A673 (cell line): ENCODE measurements around the gene SOX6.

Source experiments
- EZH2 ChIP-seq: fragments of 200-600 bp; sonication (generic); IDR thresholded peaks from 2 replicates; pipeline ENCODE4 v1.6.1; 2017; ENCODE audit warnings: borderline replicate concordance, low read depth, mild to moderate bottlenecking, mixed read lengths, antibody characterized with exemption, low read length; ENCODE audit not compliant: poor library complexity, severe bottlenecking
- TF ChIP-seq, protein P1 (sequence below): fragments of 300-800, 200-600 bp; sonication (generic); conservative IDR thresholded peaks from 2 replicates; pipeline ENCODE4 v1.5.1; 2017; ENCODE audit warnings: low read depth, mild to moderate bottlenecking, antibody characterized with exemption, low read length, moderate library complexity, mixed read lengths

DNA sequence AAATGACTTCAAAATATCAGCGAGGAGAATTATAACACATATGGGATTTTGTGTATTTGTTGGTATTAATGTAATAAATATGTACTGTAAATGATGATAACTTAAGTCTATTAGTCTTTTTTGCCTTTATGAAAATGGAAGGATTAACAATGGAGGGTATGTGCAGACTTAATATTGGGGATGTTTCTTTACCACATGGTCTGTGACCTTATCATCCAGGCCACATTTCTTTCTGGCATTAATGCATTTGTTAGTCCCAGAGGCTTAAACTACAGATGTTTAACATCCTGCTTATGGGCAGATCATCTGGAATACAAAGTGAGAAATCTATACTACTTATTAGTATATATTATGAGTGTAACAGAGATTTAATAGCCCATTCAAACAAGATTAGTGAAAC lies 64.6 kb downstream of the SOX6 start:
- TF ChIP-seq, protein P1, sequence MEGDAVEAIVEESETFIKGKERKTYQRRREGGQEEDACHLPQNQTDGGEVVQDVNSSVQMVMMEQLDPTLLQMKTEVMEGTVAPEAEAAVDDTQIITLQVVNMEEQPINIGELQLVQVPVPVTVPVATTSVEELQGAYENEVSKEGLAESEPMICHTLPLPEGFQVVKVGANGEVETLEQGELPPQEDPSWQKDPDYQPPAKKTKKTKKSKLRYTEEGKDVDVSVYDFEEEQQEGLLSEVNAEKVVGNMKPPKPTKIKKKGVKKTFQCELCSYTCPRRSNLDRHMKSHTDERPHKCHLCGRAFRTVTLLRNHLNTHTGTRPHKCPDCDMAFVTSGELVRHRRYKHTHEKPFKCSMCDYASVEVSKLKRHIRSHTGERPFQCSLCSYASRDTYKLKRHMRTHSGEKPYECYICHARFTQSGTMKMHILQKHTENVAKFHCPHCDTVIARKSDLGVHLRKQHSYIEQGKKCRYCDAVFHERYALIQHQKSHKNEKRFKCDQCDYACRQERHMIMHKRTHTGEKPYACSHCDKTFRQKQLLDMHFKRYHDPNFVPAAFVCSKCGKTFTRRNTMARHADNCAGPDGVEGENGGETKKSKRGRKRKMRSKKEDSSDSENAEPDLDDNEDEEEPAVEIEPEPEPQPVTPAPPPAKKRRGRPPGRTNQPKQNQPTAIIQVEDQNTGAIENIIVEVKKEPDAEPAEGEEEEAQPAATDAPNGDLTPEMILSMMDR: no peak
- TF ChIP-seq EZH2: no peak
